ENCODE data around the gene RIMS3.

The RIMS3 gene

GRCh38 chr1:40691538-40692428 lies 26.3 kb upstream of the RIMS3 start, which contains the start of gene NFYC:
TSS of gene NFYC (plus strand) at chr1:40691704. CDS start at chr1:40738844, 47,140 bp downstream.
- DNase-seq: peak; percentile 98

DNA sequence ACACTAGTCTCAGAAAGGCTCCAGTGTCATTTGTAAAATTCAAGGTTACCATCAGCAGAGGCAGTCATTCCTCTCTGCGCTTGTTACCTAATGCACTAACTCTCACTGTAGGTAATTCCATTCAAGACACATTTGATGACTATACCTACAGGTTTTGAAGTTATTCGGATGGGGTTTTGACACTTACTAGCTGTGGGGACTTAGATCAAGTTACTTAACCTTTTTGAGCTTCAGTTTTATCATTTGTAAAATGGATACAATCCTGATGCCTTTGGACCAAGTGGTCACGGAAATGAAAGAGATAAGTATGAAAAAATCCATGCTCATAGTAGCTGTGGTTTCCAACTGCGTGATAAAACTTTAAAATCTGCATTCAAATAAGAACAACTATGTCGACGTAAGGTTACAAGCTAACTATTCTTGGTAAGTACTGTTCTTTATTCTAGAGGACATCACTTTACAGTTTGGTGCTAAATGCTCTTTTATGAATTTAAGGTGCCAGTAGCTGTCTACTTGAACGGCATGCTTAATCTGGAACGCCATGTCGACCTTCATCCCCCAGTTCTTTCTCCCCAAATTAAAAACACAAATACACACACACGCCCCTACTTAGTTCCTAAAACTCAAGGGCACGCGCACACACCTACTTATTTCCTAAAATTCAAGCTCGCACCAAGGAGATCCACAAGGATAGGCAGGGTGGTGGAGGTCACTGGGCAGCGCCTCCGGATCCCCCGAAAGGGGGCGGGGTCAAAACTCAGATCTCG lies 25.5 kb upstream of the RIMS3 start:
- no peak for DNase-seq

- no peak for DNase-seq
Observed at GRCh38 chr1:40689737-40690136, 24.3 kb upstream of the RIMS3 start.

- DNase-seq: no peak
Observed at GRCh38 chr1:40687661-40688060, 22.2 kb upstream of the RIMS3 start.

GRCh38 chr1:40687059-40687458 lies 21.6 kb upstream of the RIMS3 start:
- no peak for DNase-seq

DNA sequence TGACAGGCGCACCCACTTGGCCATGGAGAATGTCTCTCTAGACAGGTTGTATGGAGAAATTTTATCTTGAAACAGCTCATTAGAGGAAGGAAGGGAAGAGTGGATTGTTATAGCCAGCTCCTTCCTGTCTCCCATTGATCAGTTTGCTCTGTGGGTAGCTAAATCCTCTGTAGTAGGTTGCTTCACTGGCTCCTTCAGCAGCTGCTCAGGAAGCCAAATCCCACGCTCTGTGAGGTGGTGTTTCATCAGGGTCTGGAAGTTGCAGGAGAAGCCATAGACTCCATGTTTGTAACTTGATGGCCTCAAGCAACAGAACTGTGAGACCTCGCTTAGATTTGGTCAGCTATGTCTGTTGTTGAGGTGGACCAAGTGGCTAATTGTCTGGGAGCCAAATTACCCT lies 19.2 kb upstream of the RIMS3 start:
- DNase-seq: no peak

- no peak for DNase-seq
Observed at GRCh38 chr1:40679165-40679953, 13.9 kb upstream of the RIMS3 start.

GRCh38 chr1:40676501-40676900 lies 11.0 kb upstream of the RIMS3 start:
- DNase-seq: no peak

DNA sequence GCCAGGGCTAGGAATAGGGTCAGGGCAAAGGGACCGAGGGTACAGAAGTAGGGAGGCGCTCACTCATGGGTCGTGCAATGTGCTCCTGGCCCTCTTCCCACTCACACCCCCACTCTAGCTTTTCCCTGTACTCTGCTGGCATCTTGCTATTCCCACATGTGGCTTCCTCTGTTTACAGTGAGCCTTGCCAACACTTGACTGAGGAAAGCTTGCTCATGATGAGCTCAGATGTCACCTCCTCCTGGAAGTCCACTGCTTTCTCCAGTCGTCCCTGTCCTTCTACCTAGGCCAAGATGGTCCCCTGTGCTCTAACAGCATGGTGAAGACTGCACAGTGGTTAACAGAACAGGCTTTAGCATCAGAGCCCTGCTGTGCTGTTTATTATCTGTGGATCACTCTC lies 8.0 kb upstream of the RIMS3 start:
- no peak for DNase-seq

GRCh38 chr1:40668769-40669525 lies 3.5 kb upstream of the RIMS3 start:
- DNase-seq: peak; percentile 61

- DNase-seq: no peak
Observed at GRCh38 chr1:40664791-40665190, 691 bp downstream of the RIMS3 start.

DNA sequence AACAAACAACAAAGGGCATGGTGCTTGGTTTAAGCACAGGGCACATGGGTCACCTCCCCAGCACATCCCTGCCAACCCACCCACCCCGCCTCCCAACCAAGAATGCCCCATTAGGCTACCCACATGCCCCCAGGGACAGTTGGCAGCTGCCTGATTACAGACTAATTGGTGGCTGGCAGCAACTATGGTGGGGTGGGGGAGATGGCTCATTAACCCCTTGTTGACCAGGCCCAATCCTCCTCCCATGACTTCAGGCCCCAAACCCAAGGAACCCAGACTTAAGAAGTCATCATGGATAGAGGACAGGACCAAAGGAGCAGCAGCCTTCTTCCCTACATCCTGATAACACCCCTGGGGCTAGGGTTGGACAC lies 1.3 kb downstream of the RIMS3 start:
- DNase-seq: no peak

DNA sequence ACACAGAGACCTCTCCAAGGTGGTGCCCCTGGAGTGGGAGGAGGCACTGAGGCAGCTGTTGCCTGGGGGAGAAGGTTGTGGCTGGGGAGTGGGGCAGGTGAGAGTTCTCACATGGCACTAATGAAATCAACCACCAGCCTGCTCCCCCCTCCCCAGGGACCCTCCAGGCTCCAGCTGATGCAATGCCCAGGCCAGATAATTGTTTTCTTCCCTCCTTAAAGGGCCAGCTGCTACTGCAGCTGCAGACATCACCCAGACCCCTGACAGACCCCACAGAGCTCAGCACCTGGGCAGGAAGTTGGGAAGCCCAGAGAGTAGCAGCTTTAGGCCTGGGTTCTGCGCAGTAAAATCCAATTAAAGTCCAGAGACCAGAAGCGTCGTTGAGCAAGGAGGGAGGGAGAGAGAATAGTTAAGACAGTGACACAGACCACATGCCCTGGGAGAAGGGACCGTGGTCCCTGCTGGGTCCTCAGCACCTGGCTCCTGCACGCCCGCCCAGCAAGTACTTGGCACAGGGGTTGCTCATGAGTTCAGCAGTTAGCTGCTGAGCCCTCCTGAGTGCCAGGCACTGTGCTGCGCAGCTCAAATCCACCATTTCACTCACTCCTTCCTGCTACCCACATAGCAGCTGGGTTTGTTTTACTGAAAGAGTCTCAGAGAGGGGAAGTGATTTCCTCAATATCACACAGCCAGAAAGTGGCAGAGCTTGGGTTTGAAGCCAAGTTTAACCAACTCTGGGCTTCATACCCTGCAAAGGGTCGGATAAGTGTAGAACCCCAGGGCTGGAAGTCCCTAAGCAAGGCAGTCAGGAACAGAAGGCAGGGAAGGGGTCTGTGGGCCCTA lies 1.9 kb downstream of the RIMS3 start:
- no peak for DNase-seq

GRCh38 chr1:40662864-40663263 lies 2.6 kb downstream of the RIMS3 start:
- peak; percentile 16 for DNase-seq

DNA sequence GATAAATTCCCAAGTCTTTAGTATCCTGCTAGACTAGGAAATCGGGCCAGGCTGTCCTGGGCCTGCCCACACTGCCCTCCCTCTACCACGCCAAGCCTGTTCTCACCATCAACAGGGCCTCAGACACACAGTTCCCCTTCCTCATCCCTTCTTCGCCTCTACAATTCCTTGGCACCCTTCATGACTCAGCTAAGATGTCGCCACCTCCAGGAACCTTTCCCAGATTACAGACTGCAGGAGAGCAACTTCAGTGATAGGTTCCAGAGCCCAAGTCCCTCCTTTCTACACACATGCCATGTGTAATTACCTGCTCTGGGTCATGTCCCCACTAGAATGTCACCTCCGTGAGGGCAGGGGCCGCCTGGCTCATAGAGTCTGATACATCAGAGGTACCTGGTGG lies 3.3 kb downstream of the RIMS3 start:
- DNase-seq: no peak

- no peak for DNase-seq
Observed at GRCh38 chr1:40661678-40662077, 3.8 kb downstream of the RIMS3 start.

- DNase-seq: no peak
Observed at GRCh38 chr1:40659649-40659947, 5.9 kb downstream of the RIMS3 start.

- no peak for DNase-seq
Observed at GRCh38 chr1:40658751-40659648, 6.5 kb downstream of the RIMS3 start.

GRCh38 chr1:40657046-40657445 lies 8.4 kb downstream of the RIMS3 start:
- DNase-seq: no peak

GRCh38 chr1:40653851-40654537 lies 11.5 kb downstream of the RIMS3 start:
- no peak for DNase-seq
